OCI-LY3 (cell line): ENCODE data around the gene TRABD.

Experiments used
- CTCF ChIP-seq: fragments of 200-600, 300-600 bp; sonication (generic); IDR thresholded peaks from 2 replicates; pipeline ENCODE4 v1.5.1; 2014; ENCODE audit warnings: antibody characterized with exemption, low read length, low read depth
- EZH2phosphoT487 ChIP-seq: fragments of 200-600 bp; shearing (Covaris generic); IDR thresholded peaks from 2 replicates; pipeline ENCODE4 v1.6.1; 2018; ENCODE audit warnings: antibody characterized with exemption, mixed run types, low read depth

- TF ChIP-seq CTCF (no peak), EZH2phosphoT487 (no peak)
Measured at GRCh38 chr22:50169774-50170341, 15.9 kb upstream of the TRABD start.
